H9 (cell line): Measurements from ENCODE around the gene CCDC182. TPM values are rescaled to one million over a fixed set of nuclear protein-coding genes. Genes with fewer than 3 reads are reported as not detected.

Experiments used
- DNase-seq: peaks from one replicate; pipeline ENCODE4 v3.0.0-alpha.2; 2017
- H2AFZ ChIP-seq: one replicate; pipeline ENCODE4 v1.6.1; 2013; ENCODE audit warnings: mild to moderate bottlenecking, low read length, control low read depth, moderate library complexity
- H2AK5ac ChIP-seq: 2 replicates; pipeline ENCODE4 v1.6.1; 2013; ENCODE audit warnings: low read length, control low read depth, mixed read lengths; ENCODE audit not compliant: insufficient read length
- H2BK120ac ChIP-seq: one replicate; pipeline ENCODE4 v1.6.1; 2013; ENCODE audit warnings: low read depth, mild to moderate bottlenecking, low read length, control low read depth, inconsistent platforms; ENCODE audit not compliant: poor library complexity, severe bottlenecking
- H2BK12ac ChIP-seq: 2 replicates; pipeline ENCODE4 v1.6.1; 2013; ENCODE audit warnings: low read length, control low read depth, mixed read lengths, low read depth; ENCODE audit not compliant: insufficient read length
- H2BK15ac ChIP-seq: 2 replicates; pipeline ENCODE4 v1.6.1; 2013; ENCODE audit warnings: low read depth, low read length, control low read depth
- H2BK20ac ChIP-seq: one replicate; pipeline ENCODE4 v1.6.1; 2013; ENCODE audit warnings: low read depth, mild to moderate bottlenecking, low read length, control low read depth, inconsistent platforms; ENCODE audit not compliant: poor library complexity, severe bottlenecking
- H2BK5ac ChIP-seq: 2 replicates; pipeline ENCODE4 v1.6.1; 2013; ENCODE audit warnings: low read length, control low read depth, mixed read lengths; ENCODE audit not compliant: insufficient read length
- H3K14ac ChIP-seq: 2 replicates; pipeline ENCODE4 v1.6.1; 2013; ENCODE audit warnings: low read length, control low read depth; ENCODE audit not compliant: insufficient read depth
- H3K18ac ChIP-seq: 2 replicates; pipeline ENCODE4 v1.6.1; 2013; ENCODE audit warnings: low read depth, mild to moderate bottlenecking, mixed read lengths, low read length, control low read depth; ENCODE audit not compliant: insufficient read length
- H3K23ac ChIP-seq: 2 replicates; pipeline ENCODE4 v1.6.1; 2013; ENCODE audit warnings: low read length, control low read depth, mixed read lengths, low read depth; ENCODE audit not compliant: insufficient read length
- H3K23me2 ChIP-seq: 2 replicates; pipeline ENCODE4 v1.6.1; 2013; ENCODE audit warnings: low read depth, mild to moderate bottlenecking, mixed read lengths, low read length, control low read depth; ENCODE audit not compliant: insufficient read length, poor library complexity, severe bottlenecking
- H3K27ac ChIP-seq: 2 replicates; pipeline ENCODE4 v1.5.1; 2013; ENCODE audit warnings: low read length, control low read depth, mixed read lengths, low read depth; ENCODE audit not compliant: insufficient read length
- H3K27me3 ChIP-seq: 2 replicates; pipeline ENCODE4 v1.6.1; 2013; ENCODE audit warnings: low read length, control low read depth, inconsistent platforms; ENCODE audit not compliant: insufficient read depth
- H3K4ac ChIP-seq: 2 replicates; pipeline ENCODE4 v1.6.1; 2013; ENCODE audit warnings: low read depth, mild to moderate bottlenecking, control low read depth, inconsistent platforms, low read length, moderate library complexity
- H3K4me1 ChIP-seq: 2 replicates; pipeline ENCODE4 v1.6.1; 2013; ENCODE audit warnings: low read length, control low read depth, inconsistent platforms; ENCODE audit not compliant: insufficient read depth
- H3K4me2 ChIP-seq: 2 replicates; pipeline ENCODE4 v1.6.1; 2013; ENCODE audit warnings: low read length, control low read depth, mixed read lengths; ENCODE audit not compliant: insufficient read length, insufficient read depth
- H3K56ac ChIP-seq: 2 replicates; pipeline ENCODE4 v1.6.1; 2013; ENCODE audit warnings: low read depth, mild to moderate bottlenecking, mixed read lengths, low read length, control low read depth; ENCODE audit not compliant: insufficient read length
- H3K79me1 ChIP-seq: 2 replicates; pipeline ENCODE4 v1.6.1; 2013; ENCODE audit warnings: low read depth, mild to moderate bottlenecking, moderate library complexity, low read length, control low read depth, inconsistent platforms; ENCODE audit not compliant: insufficient read depth, poor library complexity, severe bottlenecking
- H3K79me2 ChIP-seq: 2 replicates; pipeline ENCODE4 v1.6.1; 2013; ENCODE audit warnings: low read length, control low read depth, inconsistent platforms; ENCODE audit not compliant: insufficient read depth
- H3K9ac ChIP-seq: 2 replicates; pipeline ENCODE4 v1.6.1; 2013; ENCODE audit warnings: low read length, control low read depth, mixed read lengths; ENCODE audit not compliant: insufficient read length; ENCODE audit errors: extremely low read depth
- H3K9me3 ChIP-seq: one replicate; pipeline ENCODE4 v1.6.1; 2013; ENCODE audit warnings: low read depth, low read length, inconsistent platforms; ENCODE audit not compliant: control insufficient read depth
- H3T11ph ChIP-seq: one replicate; pipeline ENCODE4 v1.6.1; 2013; ENCODE audit warnings: mild to moderate bottlenecking, low read length, control low read depth, inconsistent platforms
- H4K20me1 ChIP-seq: one replicate; pipeline ENCODE4 v1.6.1; 2013; ENCODE audit not compliant: control insufficient read depth, insufficient read length, insufficient read depth
- H4K5ac ChIP-seq: 2 replicates; pipeline ENCODE4 v1.6.1; 2013; ENCODE audit warnings: low read depth, mild to moderate bottlenecking, mixed read lengths, low read length, control low read depth; ENCODE audit not compliant: insufficient read length
- H4K8ac ChIP-seq: replicated peaks from 2 replicates; pipeline ENCODE4 v1.6.1; 2013; ENCODE audit warnings: low read length, control low read depth, mixed read lengths, low read depth; ENCODE audit not compliant: insufficient read length
- H4K91ac ChIP-seq: 2 replicates; pipeline ENCODE4 v1.6.1; 2013; ENCODE audit warnings: low read depth, mild to moderate bottlenecking, moderate library complexity, mixed read lengths, low read length, control low read depth; ENCODE audit not compliant: insufficient read length
- H3K27ac Mint-ChIP-seq, 3 experiments: 2 replicates in 2 of 3; 3 replicates in 1 of 3; pipeline ENCODE4 v1.8.0; 2020 to 2021; ENCODE audit warnings: mixed read lengths in 3 of 3, mild to moderate bottlenecking in 1 of 3, moderate library complexity in 1 of 3
- H3K27me3 Mint-ChIP-seq: 2 replicates; pipeline ENCODE4 v1.8.0; 2021; ENCODE audit warnings: low read depth, mild to moderate bottlenecking, moderate library complexity, mixed read lengths
- H3K36me3 Mint-ChIP-seq, 3 experiments: 2 replicates in 2 of 3; 3 replicates in 1 of 3; pipeline ENCODE4 v1.8.0; 2020 to 2021; ENCODE audit warnings: low read depth in 3 of 3, mixed read lengths in 3 of 3; ENCODE audit not compliant: insufficient read depth in 1 of 3
- H3K4me1 Mint-ChIP-seq, 2 experiments: 2 replicates each; pipeline ENCODE4 v1.8.0; 2020; ENCODE audit warnings: mixed read lengths in 2 of 2
- H3K4me3 Mint-ChIP-seq, 2 experiments: 2 replicates in 1 of 2; 3 replicates in 1 of 2; pipeline ENCODE4 v1.8.0; 2020 to 2021; ENCODE audit warnings: mild to moderate bottlenecking in 2 of 2, mixed read lengths in 2 of 2, moderate library complexity in 1 of 2
- H3K9me3 Mint-ChIP-seq, 2 experiments: 2 replicates in 1 of 2; 3 replicates in 1 of 2; pipeline ENCODE4 v1.8.0; 2020; ENCODE audit warnings: mild to moderate bottlenecking in 2 of 2, mixed read lengths in 2 of 2, moderate library complexity in 1 of 2
- CTCF ChIP-seq: fragments of 200-600 bp; sonication (generic); conservative IDR thresholded peaks from 3 replicates; pipeline ENCODE4 v1.8.0; 2021; ENCODE audit warnings: antibody characterized with exemption, mild to moderate bottlenecking
- WGBS: extraction: QIAGEN DNeasy Blood & Tissue Kit; methylation state at CpG from one replicate; pipeline ENCODE4 v1.1.7; 2013; ENCODE audit warnings: missing lambda C conversion rate, low lambda C conversion rate, mixed read lengths; ENCODE audit not compliant: insufficient read length; ENCODE audit errors: extremely low coverage; 5-methylcytosine and 5-hydroxymethylcytosine counted together
- total RNA-seq: library from RNA; stranded (reverse); gene quantifications from 2 replicates; pipeline ENCODE4 v1.2.1, GENCODE V29; 2021

CCDC182 gene
- total RNA-seq, 1 experiment from 2014 or later: not detected

GRCh38 chr17:57784226-57784895 lies 39.3 kb upstream of the CCDC182 start:
- H3K27ac Mint-ChIP-seq: no peak overlapping the region
- no CpG with 5 or more reads among the region's 15 CpGs for WGBS
- no peaks in the 10 kb centered on the region for H3K9me3 ChIP-seq
- H3K79me2 ChIP-seq: no peaks in the 10 kb centered on the region
- H3K4me3 Mint-ChIP-seq: no peak overlapping the region
- H2AK5ac ChIP-seq: no peak overlapping the region
- H3K27me3 Mint-ChIP-seq: peaks cover 30% of the 10 kb centered on the region
- no peak overlapping the region for H3K23ac ChIP-seq
- no peak overlapping the region for H4K5ac ChIP-seq
- no peak overlapping the region for H3K14ac ChIP-seq
- H3K4ac ChIP-seq: no peak overlapping the region
- TF ChIP-seq CTCF: no peak
- no peak overlapping the region for H4K8ac ChIP-seq
- H2BK5ac ChIP-seq: no peak overlapping the region
- no peaks in the 10 kb centered on the region for H3K36me3 Mint-ChIP-seq
- H3K23me2 ChIP-seq: no peaks in the 10 kb centered on the region
- no peak overlapping the region for H3K27ac ChIP-seq
- DNase-seq: peak; percentile 29
- no peak overlapping the region for H3K9ac ChIP-seq
- no peak overlapping the region for H2BK120ac ChIP-seq
- no peak overlapping the region for H3K18ac ChIP-seq
- no peaks in the 10 kb centered on the region for H3K79me1 ChIP-seq
- no peaks in the 10 kb centered on the region; the same call in 1 of the 2 replicates for H3K4me1 ChIP-seq
- no peak overlapping the region for H3K4me2 ChIP-seq
- no peaks in the 10 kb centered on the region for H4K20me1 ChIP-seq
- H4K91ac ChIP-seq: no peak overlapping the region
- no peak overlapping the region for H3T11ph ChIP-seq
- no peak overlapping the region for H2BK20ac ChIP-seq
- H2AFZ ChIP-seq: no peak overlapping the region
- H3K9me3 Mint-ChIP-seq: no peaks in the 10 kb centered on the region
- H2BK12ac ChIP-seq: no peak overlapping the region
- H3K4me1 Mint-ChIP-seq: peaks cover 10 to 14% of the 10 kb centered on the region in 2 experiments
- H3K27me3 ChIP-seq: no peaks in the 10 kb centered on the region; the same call in 1 of the 2 replicates
- H2BK15ac ChIP-seq: no peak overlapping the region
- H3K56ac ChIP-seq: no peak overlapping the region
